Esophagus squamous epithelium (tissue), 5 donors: ENCODE measurements around the gene PPP1R14C. TPM values are rescaled to one million over a fixed set of nuclear protein-coding genes. Genes with fewer than 3 reads are reported as not detected.

Experiments used
- DNase-seq: peaks from one replicate; lab custom pipeline; 2025; lab: John Stamatoyannopoulos, UW
- H3K27ac ChIP-seq, 4 donors: fragments of 200-600 bp; sonication (generic); one replicate each; pipeline ENCODE4 v1.5.1; 2016 to 2019; ENCODE audit warnings: mild to moderate bottlenecking in 1 of 4
- H3K27me3 ChIP-seq, 4 donors: fragments of 200-600 bp; sonication (generic); 1 replicate in 3 of 4; 2 replicates in 1 of 4; pipeline versions ENCODE4 v1.5.1 to v1.6.0; 2017 to 2021; ENCODE audit warnings: antibody characterized with exemption in 1 of 4
- H3K36me3 ChIP-seq, 3 donors: fragments of 200-600 bp; sonication (generic); one replicate each; pipeline ENCODE4 v1.5.1; 2016 to 2019
- H3K4me1 ChIP-seq, 3 donors: fragments of 200-600 bp; sonication (generic); one replicate each; pipeline ENCODE4 v1.5.1; 2017 to 2019
- H3K4me3 ChIP-seq, 4 donors: fragments of 200-600 bp; sonication (generic); 1 replicate in 3 of 4; 2 replicates in 1 of 4; pipeline ENCODE4 v1.5.1; 2016 to 2019; ENCODE audit warnings: mild to moderate bottlenecking in 2 of 4, moderate library complexity in 1 of 4
- H3K9me3 ChIP-seq, 3 donors: fragments of 200-600 bp; sonication (generic); one replicate each; pipeline ENCODE4 v1.5.1; 2016 to 2019
- CTCF ChIP-seq, 6 experiments: fragments of 450-650 bp in 4 of 6; fragments of 200-600 bp in 2 of 6; sonication (generic) in 2 of 6; IDR thresholded peaks; one replicate each; pipeline ENCODE4 v1.5.1; 2016 to 2019; ENCODE audit warnings: antibody characterized with exemption in 6 of 6, mild to moderate bottlenecking in 4 of 6, moderate library complexity in 4 of 6
- POLR2A ChIP-seq, 4 donors: fragments of 450-650 bp; IDR thresholded peaks; one replicate each; pipeline ENCODE4 v1.6.1; 2017; ENCODE audit warnings: antibody characterized with exemption in 4 of 4, mild to moderate bottlenecking in 4 of 4, moderate library complexity in 3 of 4
- WGBS, 2 donors: methylation state at CpG; one replicate each; pipeline ENCODE4 v1.1.5; 2018; 5-methylcytosine and 5-hydroxymethylcytosine counted together
- intact Hi-C: fragments of 100-400 bp; cut with DNase I; formaldehyde crosslinking; loops from one replicate; pipeline ENCODE4 v1.15.0; 2022
- total RNA-seq, 4 donors: library from RNA; depleted of rRNA; stranded (reverse); fragments of >200 nt; gene quantifications; one replicate each; pipeline ENCODE4 v1.1.0, GENCODE V29; 2016
- donor health status: DM: yes; HTN: yes; CAD: no.

PPP1R14C gene
- total RNA-seq, 4 donors from 2014 or later, result 9.3 to 27.8 (median 21.3) TPM

GRCh38 chr6:150263765-150264404 lies 121.0 kb downstream of the PPP1R14C start:
- Histone ChIP-seq H3K4me1 (peaks cover 0 to 23% (median 0%) of the 10 kb centered on the region in 3 donors), H3K27me3 (peaks cover 0 to 34% (median 0%) of the 10 kb centered on the region in 4 donors), H3K36me3 (no peaks in the 10 kb centered on the region), H3K27ac (no peak overlapping the region), H3K4me3 (no peak overlapping the region), H3K9me3 (no peaks in the 10 kb centered on the region)
- intact Hi-C loops, result no loop called here
- DNase-seq, result no peak
- TF ChIP-seq POLR2A (IDR thresholded peaks at IDR 0.05) (no peak), CTCF (IDR thresholded peaks at IDR 0.05) (no peak)
- 65 to 76% methylated on average over 12 to 18 of the region's 19 CpGs for WGBS, 2 donors

- 91 to 100% methylated on average over 1 of the region's 1 CpG for WGBS, 2 donors
- Histone ChIP-seq H3K27ac (no peak overlapping the region), H3K9me3 (no peaks in the 10 kb centered on the region), H3K4me1 (peaks cover 0 to 43% (median 0%) of the 10 kb centered on the region in 3 donors), H3K27me3 (peaks cover 0 to 17% (median 0%) of the 10 kb centered on the region in 4 donors), H3K4me3 (no peak overlapping the region), H3K36me3 (no peaks in the 10 kb centered on the region)
- intact Hi-C loops, result no loop called here
- DNase-seq, result no peak
- no peak for TF ChIP-seq POLR2A (IDR thresholded peaks at IDR 0.05)
- no peak for TF ChIP-seq CTCF (IDR thresholded peaks at IDR 0.05)
Observed at GRCh38 chr6:150266309-150266708, 123.5 kb downstream of the PPP1R14C start.

GRCh38 chr6:150266963-150267685 lies 124.3 kb downstream of the PPP1R14C start:
- WGBS, 2 donors, result 38 to 42% methylated on average over 7 of the region's 7 CpGs
- no peak overlapping the region for H3K4me3 ChIP-seq
- peaks cover 0 to 12% (median 0%) of the 10 kb centered on the region in 4 donors for H3K27me3 ChIP-seq
- H3K36me3 ChIP-seq, result no peaks in the 10 kb centered on the region
- no peak overlapping the region for H3K27ac ChIP-seq
- TF ChIP-seq CTCF (IDR thresholded peaks at IDR 0.05) (no peak), POLR2A (IDR thresholded peaks at IDR 0.05) (no peak)
- intact Hi-C loops, result no loop called here
- H3K4me1 ChIP-seq, result peaks cover 0 to 52% (median 0%) of the 10 kb centered on the region in 3 donors
- H3K9me3 ChIP-seq, result no peaks in the 10 kb centered on the region
- DNase-seq, result no peak

- H3K4me1 ChIP-seq, result peaks cover 0 to 60% (median 0%) of the 10 kb centered on the region in 3 donors
- no peaks in the 10 kb centered on the region for H3K9me3 ChIP-seq
- no peak overlapping the region for H3K4me3 ChIP-seq
- intact Hi-C loops, result no loop called here
- H3K27ac ChIP-seq, result peak overlapping the region in 1 of 4 donors; percentile 14
- TF ChIP-seq POLR2A (IDR thresholded peaks at IDR 0.05) (no peak), CTCF (IDR thresholded peaks at IDR 0.05) (no peak)
- H3K36me3 ChIP-seq, result no peaks in the 10 kb centered on the region
- 28 to 47% methylated on average over 10 to 11 of the region's 11 CpGs for WGBS, 2 donors
- no peak for DNase-seq
- peaks cover 0 to 9% (median 0%) of the 10 kb centered on the region in 4 donors for H3K27me3 ChIP-seq
Observed at GRCh38 chr6:150267686-150268561, 125.1 kb downstream of the PPP1R14C start.
